Adrenal gland (tissue), 5 donors: Measurements from ENCODE around the gene ACSF2.

Source experiments
- CTCF ChIP-seq, 6 experiments: fragments of 450-650 bp in 4 of 6; fragments of 200-600 bp in 2 of 6; sonication (generic) in 1 of 6; IDR thresholded peaks; 1 replicate in 5 of 6; 2 replicates in 1 of 6; pipeline versions ENCODE4 v1.5.1 to v1.8.0; 2016 to 2021; ENCODE audit warnings: antibody characterized with exemption in 6 of 6, mild to moderate bottlenecking in 2 of 6, moderate library complexity in 1 of 6
- POLR2A ChIP-seq, 2 donors: fragments of 450-650 bp; IDR thresholded peaks; one replicate each; pipeline ENCODE4 v1.6.1; 2017; ENCODE audit warnings: antibody characterized with exemption in 2 of 2, mild to moderate bottlenecking in 2 of 2, moderate library complexity in 1 of 2
- donor health status: DM: no; HTN: no; CAD: no.

- TF ChIP-seq CTCF (IDR thresholded peaks at IDR 0.05) (no peak), POLR2A (IDR thresholded peaks at IDR 0.05) (no peak)
Measured at GRCh38 chr17:50466371-50467113, 40.5 kb downstream of the ACSF2 start.
